T-helper 1 cell treated with Interleukin-12 subunit alpha and Interleukin-12 subunit beta and Interleukin-4 antibody, amounts not matched to agents 30 μg/mL and 1 μg/mL, for 36 hours (primary cell): ENCODE measurements around the gene BRD9.
"Not testable (repeated sequence)": the region's sequence is repeated elsewhere in the genome, so short reads cannot be mapped to it uniquely, and the experiment has no call there.

ENCODE experiments used
- H3K27ac Mint-ChIP-seq: one replicate; pipeline ENCODE4 v1.8.0; 2021; ENCODE audit warnings: mild to moderate bottlenecking, mixed read lengths
- H3K27me3 Mint-ChIP-seq: one replicate; pipeline ENCODE4 v1.8.0; 2021; ENCODE audit warnings: low read depth, mixed read lengths
- H3K36me3 Mint-ChIP-seq: one replicate; pipeline ENCODE4 v1.8.0; 2021; ENCODE audit warnings: low read depth, mixed read lengths
- H3K4me1 Mint-ChIP-seq: one replicate; pipeline ENCODE4 v1.8.0; 2021; ENCODE audit warnings: low read depth, mixed read lengths
- H3K4me3 Mint-ChIP-seq: one replicate; pipeline ENCODE4 v1.8.0; 2021; ENCODE audit warnings: mild to moderate bottlenecking, moderate library complexity, mixed read lengths
- H3K9me3 Mint-ChIP-seq: one replicate; pipeline ENCODE4 v1.8.0; 2021; ENCODE audit warnings: mixed read lengths

The BRD9 gene

DNA sequence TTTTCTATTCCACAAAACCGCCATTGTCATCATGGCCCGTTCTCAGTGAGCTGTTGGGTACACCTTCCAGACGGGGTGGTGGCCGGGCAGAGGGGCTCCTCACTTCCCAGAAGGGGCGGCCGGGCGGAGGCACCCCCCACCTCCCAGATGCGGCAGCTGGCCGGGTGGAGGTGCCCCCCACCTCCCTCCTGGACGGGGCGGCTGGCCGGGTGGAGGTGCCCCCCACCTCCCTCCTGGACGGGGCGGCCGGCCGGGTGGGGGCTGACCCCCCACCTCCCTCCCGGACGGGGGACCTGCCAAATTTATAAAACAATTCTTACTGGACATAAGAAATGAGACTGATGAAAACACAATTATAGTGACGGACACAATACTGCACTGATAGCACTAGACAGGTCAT lies 64.4 kb downstream of the BRD9 start:
- H3K4me3 Mint-ChIP-seq, H3K27me3 Mint-ChIP-seq, H3K4me1 Mint-ChIP-seq, H3K9me3 Mint-ChIP-seq, H3K27ac Mint-ChIP-seq: not testable (repeated sequence)
- peaks cover 13% of the 10 kb centered on the region for H3K36me3 Mint-ChIP-seq

DNA sequence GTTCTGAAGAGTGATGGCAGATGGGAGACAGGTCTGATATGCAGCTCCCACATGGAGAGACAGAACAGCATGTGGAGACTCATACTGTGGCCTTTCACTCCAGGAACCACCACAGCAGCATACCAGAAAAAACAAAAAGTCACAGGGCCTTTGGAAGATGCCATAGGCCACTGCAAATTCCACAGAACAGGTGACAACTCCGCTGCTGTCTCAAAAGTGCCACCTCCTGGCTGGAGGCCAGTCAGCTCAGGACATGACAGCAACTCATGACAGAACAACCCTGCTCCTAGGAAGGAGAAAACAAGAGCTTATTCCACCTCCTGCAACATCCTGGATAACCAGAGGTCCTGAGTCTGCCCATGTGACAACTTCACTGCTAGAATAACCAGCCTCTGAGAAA lies 67.1 kb downstream of the BRD9 start:
- H3K36me3 Mint-ChIP-seq: peaks cover 20% of the 10 kb centered on the region
- H3K9me3 Mint-ChIP-seq, H3K4me3 Mint-ChIP-seq, H3K4me1 Mint-ChIP-seq, H3K27ac Mint-ChIP-seq, H3K27me3 Mint-ChIP-seq: not testable (repeated sequence)

- H3K4me3 Mint-ChIP-seq: no peak overlapping the region
- no peaks in the 10 kb centered on the region for H3K9me3 Mint-ChIP-seq
- no peaks in the 10 kb centered on the region for H3K27me3 Mint-ChIP-seq
- H3K27ac Mint-ChIP-seq: no peak overlapping the region
- H3K4me1 Mint-ChIP-seq: no peaks in the 10 kb centered on the region
- H3K36me3 Mint-ChIP-seq: peaks cover 20% of the 10 kb centered on the region
These were observed 71.1 kb downstream of the BRD9 start for GRCh38 chr5:821504-821903.

DNA sequence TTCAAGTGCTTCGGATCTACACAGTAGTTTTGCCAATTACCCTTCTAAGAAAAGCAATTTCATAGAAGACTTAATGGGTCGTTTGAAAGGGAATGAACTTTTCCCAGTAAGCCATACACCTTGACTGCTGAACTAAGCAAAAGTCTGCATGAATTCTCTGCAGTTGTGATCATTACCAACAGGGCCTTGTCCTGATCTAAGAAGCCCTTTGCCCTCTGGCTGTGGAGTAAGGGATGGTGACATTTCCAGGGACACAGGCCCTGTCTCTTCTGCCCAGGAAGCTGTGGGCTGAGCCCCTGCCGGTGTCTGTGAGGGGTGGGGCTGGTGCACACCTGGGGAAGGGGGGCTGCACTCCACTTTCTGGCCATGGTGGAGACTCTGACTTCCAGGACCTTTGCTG lies 72.4 kb downstream of the BRD9 start:
- H3K4me3 Mint-ChIP-seq: no peak overlapping the region

GRCh38 chr5:819078-819477 lies 73.5 kb downstream of the BRD9 start:
- H3K4me1 Mint-ChIP-seq: no peaks in the 10 kb centered on the region
- H3K9me3 Mint-ChIP-seq: peaks cover 5% of the 10 kb centered on the region
- H3K27me3 Mint-ChIP-seq: no peaks in the 10 kb centered on the region
- H3K27ac Mint-ChIP-seq: no peak overlapping the region
- H3K4me3 Mint-ChIP-seq: no peak overlapping the region
- peaks cover 23% of the 10 kb centered on the region for H3K36me3 Mint-ChIP-seq

More for the DNA sequence above, 72.4 kb downstream of the BRD9 start:
- Mint-ChIP-seq H3K4me1 (no peaks in the 10 kb centered on the region), H3K9me3 (peaks cover 5% of the 10 kb centered on the region), H3K36me3 (peaks cover 25% of the 10 kb centered on the region), H3K27ac (no peak overlapping the region), H3K27me3 (no peaks in the 10 kb centered on the region)

GRCh38 chr5:816176-816575 lies 76.4 kb downstream of the BRD9 start:
- no peak overlapping the region for H3K27ac Mint-ChIP-seq
- H3K9me3 Mint-ChIP-seq: peaks cover 5% of the 10 kb centered on the region
- no peaks in the 10 kb centered on the region for H3K27me3 Mint-ChIP-seq
- H3K36me3 Mint-ChIP-seq: peaks cover 11% of the 10 kb centered on the region
- H3K4me1 Mint-ChIP-seq: no peaks in the 10 kb centered on the region
- no peak overlapping the region for H3K4me3 Mint-ChIP-seq

- Mint-ChIP-seq H3K36me3 (peaks cover 11% of the 10 kb centered on the region), H3K27ac (no peak overlapping the region), H3K27me3 (no peaks in the 10 kb centered on the region), H3K4me1 (no peaks in the 10 kb centered on the region), H3K4me3 (no peak overlapping the region), H3K9me3 (peaks cover 5% of the 10 kb centered on the region)
These were observed 77.2 kb downstream of the BRD9 start for GRCh38 chr5:815449-815848.
